ENCODE results near the gene AMBP.

Gene AMBP

DNA sequence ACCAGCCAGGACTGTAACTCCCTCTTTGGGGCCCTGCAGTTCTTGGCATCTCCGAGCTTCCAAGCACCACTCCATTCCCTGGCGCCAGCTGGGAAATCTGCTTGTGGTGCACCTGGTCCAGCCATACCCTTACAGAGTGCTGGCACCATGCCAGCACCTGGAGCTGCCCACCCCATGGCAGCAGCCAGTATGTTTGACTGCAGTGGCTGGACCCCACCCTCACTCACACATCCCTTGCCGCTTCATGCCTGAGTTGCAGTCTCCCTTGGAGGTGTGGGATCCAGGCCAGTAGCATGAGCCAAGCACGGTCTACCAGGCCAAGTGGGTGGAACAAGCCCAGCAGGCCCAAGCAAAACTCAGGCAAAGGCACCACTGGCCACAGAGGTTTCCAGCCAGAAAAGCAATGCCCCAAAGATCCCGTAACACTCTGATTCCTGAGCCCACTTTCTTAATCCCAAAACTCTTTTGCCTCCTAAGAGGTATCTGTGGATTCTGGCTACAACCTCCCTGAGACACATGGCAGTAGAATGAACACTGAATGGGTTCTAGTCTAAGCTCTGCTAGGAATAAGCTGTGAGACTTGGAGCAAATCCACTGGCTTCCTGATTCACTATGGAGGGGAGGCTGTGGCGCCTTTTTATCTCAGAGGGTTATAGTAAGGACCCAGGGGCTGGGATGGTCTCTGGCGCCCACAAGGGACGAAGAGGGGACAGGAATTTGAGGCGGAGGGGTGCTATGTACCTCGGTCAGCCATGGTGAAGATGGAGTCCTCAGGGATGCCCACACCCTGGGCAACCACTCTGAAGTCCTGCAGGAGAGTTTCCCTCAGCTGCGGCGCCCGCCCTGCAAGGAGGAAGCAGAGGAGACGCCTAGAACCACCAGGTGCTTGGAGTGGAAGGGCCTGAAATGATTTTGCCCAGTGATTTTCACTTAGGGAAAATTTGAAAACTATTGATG is 5.6 kb downstream of the AMBP start:
- DNase-seq, result no peak

GRCh38 chr9:114071197-114071795 is 6.8 kb downstream of the AMBP start:
- DNase-seq, result no peak

- DNase-seq, result no peak
Measured at GRCh38 chr9:114070188-114071103, 7.7 kb downstream of the AMBP start.

DNA sequence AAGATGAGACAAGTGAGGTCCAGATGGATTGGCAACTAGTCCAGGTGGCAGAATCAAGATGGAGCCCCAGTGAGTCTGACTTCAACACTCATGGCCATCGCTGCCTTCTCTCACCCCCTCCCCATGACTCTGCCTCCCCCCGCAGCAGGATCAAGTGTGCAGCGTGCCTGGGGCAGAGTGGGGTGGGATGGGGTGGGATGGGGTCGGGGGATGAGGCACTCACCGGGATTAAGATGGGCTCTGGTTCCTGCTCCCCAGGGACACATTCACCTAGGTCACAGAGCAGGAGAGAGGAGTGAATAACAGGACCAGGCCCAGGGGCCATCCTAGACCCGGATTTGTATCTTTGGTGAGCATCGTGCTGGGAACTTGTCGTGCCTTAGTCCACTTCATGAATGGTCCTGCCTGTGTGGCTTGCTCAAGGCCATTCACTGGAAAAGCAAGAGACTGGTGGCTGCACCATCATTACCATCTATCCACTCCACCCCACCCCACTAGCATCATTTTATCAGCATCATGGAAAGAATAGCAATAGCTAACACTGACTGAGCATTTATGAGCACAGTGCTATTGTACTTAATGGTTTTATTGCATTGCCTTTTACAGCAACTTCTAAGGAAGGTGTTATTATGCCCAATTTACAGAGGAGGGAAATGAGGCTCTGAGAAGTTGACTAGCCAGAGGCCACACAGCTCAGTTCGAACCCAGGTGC is 8.5 kb downstream of the AMBP start:
- no peak for DNase-seq

DNA sequence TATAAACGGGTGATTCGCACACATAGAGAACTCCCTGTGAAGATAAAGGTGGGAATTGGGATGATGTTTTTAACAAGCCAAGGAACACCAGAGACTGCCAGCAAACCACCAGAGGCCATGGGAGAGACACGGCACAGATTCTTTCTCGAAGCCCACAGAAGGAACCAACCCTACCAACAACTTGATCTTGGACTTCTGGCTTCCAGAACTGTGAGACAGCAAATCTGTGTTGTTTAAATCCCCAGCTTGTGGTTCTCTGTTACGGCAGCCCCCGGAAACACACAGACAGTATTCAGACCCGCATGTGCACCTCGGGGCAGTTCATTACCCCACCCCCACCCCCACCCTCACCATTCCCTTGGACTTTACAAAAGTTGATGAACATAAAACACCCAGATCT is 12.8 kb downstream of the AMBP start:
- no peak for DNase-seq

DNA sequence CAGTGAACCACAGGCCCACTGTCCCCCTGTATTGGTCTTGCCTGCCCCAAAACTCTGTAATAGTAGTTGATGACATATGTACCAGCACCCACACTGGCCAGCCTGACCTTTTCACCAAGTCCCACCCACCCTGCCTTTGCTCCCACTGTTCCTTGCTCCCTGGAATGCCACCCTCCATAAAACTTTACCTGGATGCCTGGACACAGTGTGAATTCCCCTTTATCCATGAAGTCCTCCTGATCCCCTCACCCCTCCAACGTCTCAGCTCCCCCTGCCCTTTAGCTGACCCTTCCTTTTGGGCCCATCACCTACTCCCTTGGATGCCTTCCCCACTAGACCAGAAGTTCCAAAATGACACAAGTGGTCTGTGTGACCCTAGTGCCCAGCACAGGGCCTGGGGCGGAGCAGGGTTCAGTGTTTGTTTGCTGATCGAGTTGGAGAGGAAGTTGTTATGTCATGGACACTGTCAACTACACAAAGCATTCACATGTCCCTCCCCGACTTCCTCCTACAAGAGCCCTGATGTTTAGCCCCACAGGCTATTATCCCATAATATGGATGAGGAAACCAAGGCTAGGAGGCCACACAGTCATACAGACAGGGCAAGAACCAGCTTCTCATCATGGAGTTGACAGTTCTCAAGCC is 16.1 kb downstream of the AMBP start:
- no peak for DNase-seq

DNA sequence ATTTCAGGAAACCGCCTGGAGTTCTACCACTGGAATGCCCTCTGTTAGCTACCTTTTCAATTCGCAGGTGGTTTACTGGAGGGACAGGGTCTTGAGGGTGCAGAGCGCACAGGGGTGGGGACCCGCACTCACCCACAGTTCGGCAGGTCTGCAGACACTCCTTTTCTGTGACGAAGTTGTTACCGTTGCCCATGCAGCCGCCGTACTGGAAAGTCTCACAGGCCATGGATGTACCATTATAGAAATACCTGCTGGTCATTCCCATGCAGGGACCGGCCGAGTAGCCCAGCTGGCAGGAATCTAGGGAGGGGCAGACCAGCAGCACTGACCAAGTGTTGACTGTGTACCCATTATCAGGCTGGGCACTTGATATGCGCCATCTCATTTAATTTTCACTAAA is 16.8 kb downstream of the AMBP start:
- no peak for DNase-seq

DNA sequence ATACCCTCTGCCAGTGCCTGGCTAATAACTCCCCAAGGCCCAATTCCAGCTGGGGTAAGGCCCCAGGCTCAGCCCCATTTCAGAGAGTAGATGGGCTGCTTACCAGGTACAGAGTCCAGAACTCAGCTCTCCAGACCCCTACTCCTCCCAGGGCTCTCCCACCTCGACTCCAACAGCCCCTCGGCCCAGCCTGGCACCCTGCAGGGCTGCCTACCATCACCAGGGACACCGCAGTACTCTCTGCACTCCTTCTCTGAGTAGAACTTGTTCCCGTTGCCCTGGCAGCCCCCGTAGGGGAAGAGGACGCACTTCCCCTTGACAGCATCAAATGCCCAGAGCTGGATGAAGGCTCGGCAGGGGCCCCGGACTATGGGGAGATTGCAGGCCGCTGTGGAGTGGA is 17.4 kb downstream of the AMBP start:
- no peak for DNase-seq

DNA sequence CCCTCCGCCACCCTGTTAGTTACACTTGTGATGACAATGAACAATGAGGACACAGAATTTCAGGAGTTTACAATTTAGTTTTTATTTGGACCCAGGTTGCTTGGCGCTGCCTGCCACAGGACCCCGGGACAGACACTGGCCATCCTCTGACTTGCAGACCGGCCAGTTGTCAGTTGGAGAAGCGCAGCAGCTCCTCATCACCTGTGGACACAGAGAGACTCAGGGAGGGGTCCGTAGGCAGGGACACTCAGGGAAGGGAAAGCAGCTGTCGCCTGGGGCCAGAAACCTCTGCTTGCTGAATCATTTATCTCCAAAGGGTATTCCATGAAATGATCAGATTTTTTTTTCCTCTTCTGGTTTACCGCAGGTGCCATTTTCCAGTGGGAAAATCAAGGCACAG is 18.0 kb downstream of the AMBP start:
- DNase-seq, result no peak

DNA sequence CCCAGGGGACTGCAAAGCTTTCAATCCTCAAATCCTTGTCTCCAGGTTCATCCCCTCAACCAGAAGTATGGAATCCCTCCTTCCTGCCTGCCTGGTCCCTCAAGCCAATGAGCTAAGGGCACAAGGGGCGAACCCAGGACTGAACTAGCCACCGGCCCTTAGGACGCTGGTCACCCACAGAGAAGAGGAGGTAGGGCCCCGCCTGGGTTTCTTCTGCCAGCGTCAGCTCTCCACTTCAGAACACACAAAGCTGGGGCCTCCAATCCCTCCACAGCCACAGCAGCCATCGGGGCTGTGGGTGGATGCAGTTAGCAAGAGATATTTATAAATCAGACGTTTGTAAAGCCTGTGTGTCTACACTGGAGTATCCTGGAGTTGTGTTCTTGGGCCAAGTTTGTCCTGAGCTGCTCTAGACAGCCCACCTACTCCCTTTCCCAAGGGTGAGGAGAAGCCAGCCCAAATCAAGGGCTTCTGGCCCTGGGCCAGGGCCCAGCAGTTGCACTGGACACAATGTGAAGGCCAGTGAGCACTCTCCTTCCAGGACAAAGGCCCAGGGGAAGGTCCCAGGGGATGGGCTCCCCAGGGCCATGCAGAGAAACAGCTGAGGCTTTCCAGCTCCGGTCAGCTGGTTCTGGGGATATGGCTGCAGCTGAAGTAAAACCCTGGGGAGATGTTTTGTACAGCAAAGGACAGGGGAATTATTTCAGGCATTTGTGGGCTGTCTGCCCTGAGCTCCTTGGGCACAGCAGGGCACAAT is 18.9 kb downstream of the AMBP start:
- no peak for DNase-seq

DNA sequence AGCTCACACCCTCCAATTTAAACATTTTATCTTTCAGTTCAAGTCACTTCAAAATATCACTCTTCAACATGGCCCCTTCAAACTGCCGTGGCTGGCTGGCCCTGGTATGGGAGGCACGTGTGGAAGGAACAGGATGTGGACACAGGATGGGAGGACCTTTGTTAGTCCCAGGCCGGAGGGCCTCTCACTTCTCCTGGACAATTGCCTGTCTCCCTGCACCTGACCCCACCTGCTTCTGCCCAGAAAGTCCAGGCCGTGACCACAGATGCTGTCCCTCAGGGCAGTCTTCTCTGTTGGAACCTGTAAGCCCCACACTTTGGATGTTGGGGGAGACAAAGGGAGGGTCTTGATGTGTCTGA is 19.4 kb downstream of the AMBP start:
- no peak for DNase-seq

GRCh38 chr9:114057161-114057885 is 20.8 kb downstream of the AMBP start:
- no peak for DNase-seq

- DNase-seq, result no peak
Measured at GRCh38 chr9:114056527-114056926, 21.6 kb downstream of the AMBP start.

GRCh38 chr9:114055894-114056293 is 22.2 kb downstream of the AMBP start:
- DNase-seq, result no peak

- no peak for DNase-seq
Measured at GRCh38 chr9:114055061-114055460, 23.0 kb downstream of the AMBP start.

- no peak for DNase-seq
Measured at GRCh38 chr9:114054191-114054690, 23.9 kb downstream of the AMBP start.

GRCh38 chr9:114053246-114054005 is 24.7 kb downstream of the AMBP start:
- no peak for DNase-seq

DNA sequence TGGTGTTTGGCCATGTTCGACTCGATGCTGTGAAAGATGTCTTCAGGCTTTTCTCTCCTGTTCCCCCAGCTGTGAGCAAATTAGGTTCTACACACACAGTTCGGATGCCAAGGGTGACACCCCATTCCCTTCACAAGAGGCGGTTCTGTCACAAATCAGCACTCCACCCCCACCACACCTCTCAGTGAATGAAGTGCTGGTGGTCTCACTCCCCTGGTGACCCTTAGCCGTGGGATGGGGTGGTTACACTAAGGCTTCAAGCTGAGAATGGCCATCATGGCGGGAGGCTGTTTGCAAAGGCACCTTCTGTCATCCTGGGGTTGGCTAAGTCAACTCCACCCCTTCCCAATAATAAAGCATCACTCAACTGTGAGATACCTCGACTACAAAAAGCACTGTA is 26.4 kb downstream of the AMBP start:
- no peak for DNase-seq

DNA sequence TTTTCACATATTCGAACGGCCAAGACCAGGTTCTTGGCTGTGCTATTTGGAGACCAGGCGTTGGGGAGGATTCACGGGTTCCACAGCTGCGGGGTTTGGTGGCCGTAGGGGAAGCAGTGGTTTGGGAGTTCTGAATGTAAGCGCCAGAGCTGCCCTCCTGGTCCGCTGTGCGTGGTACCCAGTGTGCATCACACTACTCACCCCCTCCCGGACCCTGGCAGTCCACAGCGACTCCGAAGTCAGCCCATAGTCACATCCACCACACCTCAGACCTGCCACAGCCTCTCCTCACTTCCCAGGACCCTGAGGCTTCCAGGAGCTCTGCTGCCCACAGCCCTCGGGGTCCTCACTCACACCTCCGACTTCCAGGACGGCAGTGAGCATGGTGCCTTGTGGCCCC is 26.8 kb downstream of the AMBP start:
- no peak for DNase-seq

- DNase-seq, result no peak
Measured at GRCh38 chr9:114050646-114051045, 27.5 kb downstream of the AMBP start.

All from hematopoietic multipotent progenitor cell treated with erythropoietin and hydrocortisone succinate and interleukin-3 and kit ligand, for 4 days (in vitro differentiated cells).